ENCODE measurements around the gene ARL1. TPM values are rescaled to one million over a fixed set of nuclear protein-coding genes. Genes with fewer than 3 reads are reported as not detected.

ARL1 gene
- total and polyA plus RNA-seq, 2 of the 13 experiments (the other 11 are each of a cell fraction or from before 2014, with no cell fraction given) = 90.9 to 123 TPM

GRCh38 chr12:101356794-101357193 lies 50.8 kb downstream of the ARL1 start:
- Histone ChIP-seq H3K36me3 (replicated peaks in 1 of 2; ENCODE audit: control insufficient read depth in 1 of 2, insufficient read depth in 2 of 2, low read length in 2 of 2) (peaks cover 9 to 51% of the 10 kb centered on the region in 2 experiments), H3K27ac (ENCODE audit: extremely low read length, insufficient read depth, low read length) (no peak overlapping the region), H3K9ac (ENCODE audit: insufficient read depth, low read depth, low read length) (no peak overlapping the region), H3K27me3 (ENCODE audit: control insufficient read depth in 1 of 2, insufficient read depth in 2 of 2, low read length in 2 of 2) (no peaks in the 10 kb centered on the region), H3K79me2 (ENCODE audit: insufficient read depth, low read length) (no peaks in the 10 kb centered on the region), H3K9me3 (ENCODE audit: low read length) (no peaks in the 10 kb centered on the region), H4K20me1 (ENCODE audit: insufficient read depth, low read length) (no peaks in the 10 kb centered on the region), H3K4me1 (ENCODE audit: insufficient read depth, low read length) (no peaks in the 10 kb centered on the region), H3K4me3 (replicated peaks in 1 of 3; ENCODE audit: insufficient read depth in 1 of 3, low read depth in 2 of 3, low read length in 3 of 3) (no peak overlapping the region), H3K4me2 (ENCODE audit: low read depth, low read length) (no peak overlapping the region), H2AFZ (ENCODE audit: low read length) (no peak overlapping the region)
- ChIA-PET POLR2A (no interaction called here), CTCF (ENCODE audit: low intra/inter-chr PET ratio, low total read pairs) (no interaction called here)
- ATAC-seq = no peak
- in situ Hi-C loops (cut with HindIII; ENCODE audit: extremely low pct_ligation_motif_present, low pct_unique_long_range_greater_than_20kb) (no loop called here), intact Hi-C loops (cut with micrococcal nuclease; ENCODE audit: unreplicated experiment) (no loop called here)
- DNase-seq (ENCODE audit: low spot score) = no peak
- no peak for TF ChIP-seq ZNF232 (CRISPR knock-in tag; IDR thresholded peaks at IDR 0.05; ENCODE audit: borderline replicate concordance)
- no peak for TF ChIP-seq ZBTB26 (CRISPR knock-in tag; IDR thresholded peaks at IDR 0.05; ENCODE audit: borderline replicate concordance)
- no peak for TF ChIP-seq ZFP36L2 (CRISPR knock-in tag; IDR thresholded peaks at IDR 0.05)
- TF ChIP-seq ZNF552 (CRISPR knock-in tag; IDR thresholded peaks at IDR 0.05; ENCODE audit: borderline replicate concordance) = no peak
- TF ChIP-seq TRIM22 (IDR thresholded peaks at IDR 0.05) = no peak
- no peak for TF ChIP-seq KDM5B (CRISPR knock-in tag; IDR thresholded peaks at IDR 0.05; ENCODE audit: borderline replicate concordance)
- no peak for TF ChIP-seq ZNF740 (CRISPR knock-in tag; IDR thresholded peaks at IDR 0.05)
- TF ChIP-seq ZNF652 (CRISPR knock-in tag; IDR thresholded peaks at IDR 0.05; ENCODE audit: borderline replicate concordance, low read depth) = no peak
- TF ChIP-seq MED8 (CRISPR knock-in tag; IDR thresholded peaks at IDR 0.05; ENCODE audit: insufficient replicate concordance) = no peak
- no peak for TF ChIP-seq ZFP37 (CRISPR knock-in tag; IDR thresholded peaks at IDR 0.05; ENCODE audit: borderline replicate concordance)
- no peak for TF ChIP-seq ZNF850 (CRISPR knock-in tag; conservative IDR thresholded peaks at IDR 0.05)
- TF ChIP-seq ZNF446 (CRISPR knock-in tag; IDR thresholded peaks at IDR 0.05) = no peak
- no peak for TF ChIP-seq SNAPC4 (CRISPR knock-in tag; IDR thresholded peaks at IDR 0.05)
- no peak for TF ChIP-seq ZNF234 (CRISPR knock-in tag; conservative IDR thresholded peaks at IDR 0.05)
- TF ChIP-seq ZNF136 (CRISPR knock-in tag; IDR thresholded peaks at IDR 0.05; ENCODE audit: low read depth) = no peak
- 88% methylated on average over 5 of the region's 5 CpGs for WGBS (ENCODE audit: low lambda C conversion rate)
- FAIRE-seq = no peak
- no TSS peak for BruUV-seq (replicated peaks)

Data from HepG2 (cell line).